Thyroid gland (tissue), 4 donors: ENCODE measurements around the gene TET3.

Experiments used
- POLR2A ChIP-seq, 2 donors: fragments of 450-650 bp; IDR thresholded peaks; one replicate each; pipeline ENCODE4 v1.6.1; 2017; ENCODE audit warnings: antibody characterized with exemption in 2 of 2, mild to moderate bottlenecking in 2 of 2, moderate library complexity in 1 of 2
- TF ChIP-seq, protein P1 (sequence below), 6 experiments: fragments of 200-600 bp in 3 of 6; fragments of 450-650 bp in 3 of 6; sonication (generic) in 3 of 6; IDR thresholded peaks; one replicate each; pipeline ENCODE4 v1.5.1; 2016 to 2019; ENCODE audit warnings: antibody characterized with exemption in 6 of 6, mild to moderate bottlenecking in 2 of 6, inconsistent platforms in 1 of 6, moderate library complexity in 1 of 6

DNA sequence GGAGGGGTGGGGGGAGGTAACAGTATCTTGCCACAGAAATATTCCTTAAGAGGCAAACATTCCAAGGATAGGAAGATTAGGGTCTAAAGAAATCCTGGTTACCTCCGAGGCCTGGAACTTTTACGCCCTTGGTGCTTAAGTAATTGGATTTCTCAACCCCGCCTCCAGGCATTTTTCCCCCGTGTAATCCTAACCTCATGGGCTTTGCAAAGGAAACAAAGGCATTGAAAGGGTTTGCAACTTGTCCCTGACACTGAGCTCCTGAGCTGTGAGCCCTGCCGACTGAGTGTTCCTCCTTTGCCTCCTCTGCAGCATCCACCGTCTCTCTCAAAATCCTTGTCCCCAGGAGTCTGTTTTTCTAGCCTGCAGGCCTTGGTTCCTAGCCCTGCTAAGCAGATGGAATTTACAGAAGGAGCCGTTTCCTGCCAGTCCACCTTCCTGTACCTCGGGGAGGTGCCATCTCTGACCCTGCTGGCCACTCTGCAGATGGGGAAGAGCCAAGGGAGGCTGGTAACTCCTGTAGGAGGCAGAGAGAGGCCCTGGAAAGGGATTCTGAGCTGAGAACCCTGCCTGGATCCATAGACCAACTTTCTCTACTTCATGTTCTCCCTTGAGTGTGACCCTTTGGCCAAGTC, 24.2 kb downstream of the TET3 start:
- TF ChIP-seq, protein P1, sequence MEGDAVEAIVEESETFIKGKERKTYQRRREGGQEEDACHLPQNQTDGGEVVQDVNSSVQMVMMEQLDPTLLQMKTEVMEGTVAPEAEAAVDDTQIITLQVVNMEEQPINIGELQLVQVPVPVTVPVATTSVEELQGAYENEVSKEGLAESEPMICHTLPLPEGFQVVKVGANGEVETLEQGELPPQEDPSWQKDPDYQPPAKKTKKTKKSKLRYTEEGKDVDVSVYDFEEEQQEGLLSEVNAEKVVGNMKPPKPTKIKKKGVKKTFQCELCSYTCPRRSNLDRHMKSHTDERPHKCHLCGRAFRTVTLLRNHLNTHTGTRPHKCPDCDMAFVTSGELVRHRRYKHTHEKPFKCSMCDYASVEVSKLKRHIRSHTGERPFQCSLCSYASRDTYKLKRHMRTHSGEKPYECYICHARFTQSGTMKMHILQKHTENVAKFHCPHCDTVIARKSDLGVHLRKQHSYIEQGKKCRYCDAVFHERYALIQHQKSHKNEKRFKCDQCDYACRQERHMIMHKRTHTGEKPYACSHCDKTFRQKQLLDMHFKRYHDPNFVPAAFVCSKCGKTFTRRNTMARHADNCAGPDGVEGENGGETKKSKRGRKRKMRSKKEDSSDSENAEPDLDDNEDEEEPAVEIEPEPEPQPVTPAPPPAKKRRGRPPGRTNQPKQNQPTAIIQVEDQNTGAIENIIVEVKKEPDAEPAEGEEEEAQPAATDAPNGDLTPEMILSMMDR (IDR thresholded peaks at IDR 0.05), result no peak
- TF ChIP-seq POLR2A (IDR thresholded peaks at IDR 0.05), result no peak
